ENCODE measurements around the gene ENPP1. TPM values are rescaled to one million over a fixed set of nuclear protein-coding genes. Genes with fewer than 3 reads are reported as not detected.

The ENPP1 gene
- total RNA-seq, 2 experiments from 2014 or later = 0.23 TPM; not detected in 1

DNA sequence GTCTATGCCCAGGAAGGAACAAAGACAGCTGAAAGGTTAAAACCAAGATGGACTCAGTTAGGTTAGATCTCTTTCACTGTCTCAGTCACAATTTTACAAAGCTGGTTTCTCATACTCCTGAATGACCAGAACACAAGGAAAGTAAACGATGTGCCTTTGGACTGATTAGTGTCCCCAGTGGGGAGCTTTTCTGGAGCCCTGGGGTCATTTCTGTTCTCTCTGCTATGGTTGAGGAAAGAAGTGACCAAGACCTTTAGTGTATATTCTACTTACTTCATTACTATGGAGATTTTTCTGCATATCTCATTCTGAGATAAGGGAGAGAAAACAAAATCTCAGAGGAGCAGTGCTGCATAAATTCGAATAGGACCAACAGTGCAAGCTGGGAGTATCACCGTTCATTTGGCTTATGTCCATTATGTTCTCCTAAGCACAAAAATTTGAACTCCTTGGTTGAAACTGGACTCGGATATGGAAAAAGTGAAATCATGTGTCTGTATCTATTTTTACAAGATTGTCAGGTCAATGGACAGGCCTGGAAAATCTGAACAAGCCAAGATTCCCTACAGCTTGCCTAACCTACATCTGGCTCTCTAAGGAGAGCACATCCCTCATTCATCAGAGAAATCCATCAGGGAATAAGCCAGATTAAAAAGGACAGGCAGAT, 34.4 kb upstream of the ENPP1 start:
- POLR2A ChIA-PET = no interaction called here
- H3K4me1 Mint-ChIP-seq = no peaks in the 10 kb centered on the region
- ATAC-seq (ENCODE audit: low read depth) = no peak
- H3K27ac Mint-ChIP-seq = no peak overlapping the region
- no peaks in the 10 kb centered on the region for H3K9me3 Mint-ChIP-seq
- no peaks in the 10 kb centered on the region for H3K36me3 Mint-ChIP-seq
- H3K4me3 Mint-ChIP-seq = no peak overlapping the region
- peaks cover 34% of the 10 kb centered on the region for H3K27me3 Mint-ChIP-seq
- DNase-seq = no peak

DNA sequence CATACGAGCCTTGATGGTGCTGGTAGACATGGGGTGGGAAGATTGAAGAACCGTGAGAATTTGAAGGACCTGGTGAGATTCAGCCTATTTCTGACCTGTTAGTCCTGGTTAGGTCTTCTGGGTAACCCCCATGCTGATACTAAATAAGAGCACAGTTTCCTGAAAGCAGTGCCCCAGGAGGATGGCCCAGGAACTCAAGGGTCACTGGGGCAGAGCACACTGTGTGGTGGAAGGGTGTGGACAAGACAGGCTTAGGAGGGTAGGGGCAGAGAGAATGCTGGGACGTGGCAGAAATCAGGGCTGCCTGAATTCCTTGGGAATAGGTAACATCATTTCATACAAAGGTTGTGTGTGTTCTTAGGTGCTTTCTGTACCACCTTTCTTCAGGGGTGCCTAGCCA, 31.9 kb upstream of the ENPP1 start:
- Mint-ChIP-seq H3K4me3 (no peak overlapping the region), H3K4me1 (no peaks in the 10 kb centered on the region), H3K27me3 (peaks cover 27% of the 10 kb centered on the region), H3K36me3 (no peaks in the 10 kb centered on the region), H3K27ac (no peak overlapping the region), H3K9me3 (no peaks in the 10 kb centered on the region)
- POLR2A ChIA-PET = no interaction called here
- DNase-seq = no peak
- no peak for ATAC-seq (ENCODE audit: low read depth)

- no peak overlapping the region for H3K27ac Mint-ChIP-seq
- no peaks in the 10 kb centered on the region for H3K36me3 Mint-ChIP-seq
- no peak for ATAC-seq (ENCODE audit: low read depth)
- H3K9me3 Mint-ChIP-seq = no peaks in the 10 kb centered on the region
- no peaks in the 10 kb centered on the region for H3K4me1 Mint-ChIP-seq
- peaks cover 23% of the 10 kb centered on the region for H3K27me3 Mint-ChIP-seq
- no peak overlapping the region for H3K4me3 Mint-ChIP-seq
- DNase-seq = no peak
- POLR2A ChIA-PET = no interaction called here
Observed at GRCh38 chr6:131776985-131777384, 30.8 kb upstream of the ENPP1 start.

DNA sequence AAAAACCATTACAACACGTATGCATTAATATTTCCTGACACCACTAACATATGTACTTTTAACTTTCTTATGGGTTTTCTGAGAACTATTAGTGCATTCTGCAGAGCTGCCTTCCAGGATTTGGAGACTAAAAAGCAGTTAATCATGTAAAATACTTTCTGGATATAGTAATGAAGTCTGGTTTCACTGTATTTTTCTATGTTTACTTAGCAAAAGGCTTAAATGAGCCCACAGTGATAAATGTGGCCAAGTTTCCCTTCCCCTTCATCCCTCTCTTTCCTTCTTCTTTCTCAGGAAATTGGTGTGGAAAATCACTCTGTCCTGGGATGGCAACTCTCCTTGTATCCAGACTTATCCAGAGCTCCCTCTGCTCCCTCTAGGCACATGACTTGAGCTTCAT, 29.7 kb upstream of the ENPP1 start:
- H3K9me3 Mint-ChIP-seq = no peaks in the 10 kb centered on the region
- DNase-seq (no peak), ATAC-seq (ENCODE audit: low read depth) (no peak)
- H3K36me3 Mint-ChIP-seq = no peaks in the 10 kb centered on the region
- POLR2A ChIA-PET = no interaction called here
- H3K27ac Mint-ChIP-seq = no peak overlapping the region
- H3K27me3 Mint-ChIP-seq = peaks cover 16% of the 10 kb centered on the region
- no peak overlapping the region for H3K4me3 Mint-ChIP-seq
- no peaks in the 10 kb centered on the region for H3K4me1 Mint-ChIP-seq

GRCh38 chr6:131779304-131779703, 28.5 kb upstream of the ENPP1 start:
- Mint-ChIP-seq H3K9me3 (no peaks in the 10 kb centered on the region), H3K36me3 (no peaks in the 10 kb centered on the region), H3K27ac (no peak overlapping the region), H3K27me3 (peaks cover 10% of the 10 kb centered on the region), H3K4me3 (no peak overlapping the region), H3K4me1 (no peaks in the 10 kb centered on the region)
- ATAC-seq (ENCODE audit: low read depth) (no peak), DNase-seq (no peak)
- POLR2A ChIA-PET = no interaction called here

DNA sequence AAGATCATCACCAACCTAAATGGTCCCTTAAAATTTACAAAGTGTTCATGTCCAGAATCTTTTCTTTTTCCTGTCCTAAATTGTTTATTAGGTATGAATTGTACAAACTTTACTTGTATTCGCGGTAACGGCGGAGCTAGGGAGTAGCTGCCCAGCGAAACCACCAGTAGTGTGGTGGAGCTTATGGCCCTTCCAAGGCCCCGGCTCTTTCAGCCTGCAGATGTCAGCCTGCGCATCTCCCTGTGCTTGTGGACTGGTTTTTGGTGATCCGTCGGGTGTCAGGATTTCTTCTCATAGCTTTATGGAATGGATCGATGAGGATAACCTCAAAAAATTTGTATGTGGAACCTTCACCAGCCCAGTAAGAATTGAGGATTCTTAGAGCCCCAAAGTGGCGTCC, 27.2 kb upstream of the ENPP1 start:
- Mint-ChIP-seq H3K27ac (no peak overlapping the region), H3K36me3 (peaks cover 5% of the 10 kb centered on the region), H3K4me3 (no peak overlapping the region), H3K27me3 (peaks cover 12% of the 10 kb centered on the region), H3K4me1 (no peaks in the 10 kb centered on the region), H3K9me3 (peaks cover 5% of the 10 kb centered on the region)
- ATAC-seq (ENCODE audit: low read depth) (no peak), DNase-seq (no peak)
- POLR2A ChIA-PET = no interaction called here

GRCh38 chr6:131781687-131782086, 26.1 kb upstream of the ENPP1 start:
- Mint-ChIP-seq H3K4me3 (no peak overlapping the region), H3K36me3 (peaks cover 5% of the 10 kb centered on the region), H3K4me1 (peaks cover 3% of the 10 kb centered on the region), H3K9me3 (peaks cover 6% of the 10 kb centered on the region), H3K27ac (no peak overlapping the region), H3K27me3 (peaks cover 10% of the 10 kb centered on the region)
- ATAC-seq (ENCODE audit: low read depth) (no peak), DNase-seq (no peak)
- POLR2A ChIA-PET = no interaction called here

DNA sequence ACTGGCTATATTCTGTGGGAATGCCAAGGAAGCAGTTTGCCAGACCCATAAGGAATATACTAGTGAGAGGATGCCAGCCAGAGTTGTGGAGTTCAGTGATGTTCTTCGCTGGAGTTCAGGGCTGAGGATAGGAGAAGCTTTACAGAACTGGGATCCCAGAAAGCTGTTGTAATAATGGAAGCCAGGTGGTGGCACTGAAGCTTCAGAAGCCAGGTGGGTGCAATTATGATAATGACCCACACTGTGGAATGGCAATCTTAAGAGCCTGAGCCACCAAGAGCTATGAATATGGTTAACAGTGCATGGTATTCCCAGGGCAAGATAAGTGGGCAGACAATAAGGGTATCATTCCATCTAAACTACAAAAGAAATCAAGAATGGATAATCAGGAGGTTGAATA, 25.1 kb upstream of the ENPP1 start:
- Mint-ChIP-seq H3K4me1 (peaks cover 5% of the 10 kb centered on the region), H3K9me3 (peaks cover 6% of the 10 kb centered on the region), H3K27me3 (peaks cover 14% of the 10 kb centered on the region), H3K27ac (no peak overlapping the region), H3K36me3 (peaks cover 5% of the 10 kb centered on the region), H3K4me3 (no peak overlapping the region)
- ATAC-seq (ENCODE audit: low read depth) (no peak), DNase-seq (no peak)
- POLR2A ChIA-PET = no interaction called here

GRCh38 chr6:131784561-131784960, 23.3 kb upstream of the ENPP1 start:
- Mint-ChIP-seq H3K27me3 (peaks cover 14% of the 10 kb centered on the region), H3K36me3 (peaks cover 5% of the 10 kb centered on the region), H3K4me1 (peaks cover 13% of the 10 kb centered on the region), H3K27ac (no peak overlapping the region), H3K4me3 (no peak overlapping the region), H3K9me3 (peaks cover 6% of the 10 kb centered on the region)
- POLR2A ChIA-PET = no interaction called here
- DNase-seq (no peak), ATAC-seq (ENCODE audit: low read depth) (no peak)

DNA sequence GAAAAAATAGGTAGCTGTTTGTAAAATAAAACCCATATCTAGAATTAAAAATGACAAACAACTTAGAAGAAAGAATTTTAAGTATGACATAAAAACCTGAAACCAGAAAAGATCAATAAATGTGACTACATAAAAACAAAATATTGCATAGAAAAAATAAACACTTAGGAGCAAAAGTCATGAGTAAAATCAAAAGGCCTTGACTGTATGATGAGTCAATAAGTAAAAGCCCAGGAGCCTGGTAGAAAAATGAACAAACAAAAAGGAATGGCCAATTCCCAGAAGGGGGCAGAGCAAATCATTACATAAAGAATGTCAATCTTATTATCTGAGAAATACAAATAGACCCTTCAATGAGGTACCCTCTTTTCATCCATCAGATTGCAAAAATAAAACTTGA, 20.7 kb upstream of the ENPP1 start:
- H3K9me3 Mint-ChIP-seq = peaks cover 6% of the 10 kb centered on the region
- peaks cover 5% of the 10 kb centered on the region for H3K36me3 Mint-ChIP-seq
- no peak overlapping the region for H3K4me3 Mint-ChIP-seq
- no peak for DNase-seq
- POLR2A ChIA-PET = no interaction called here
- no peak overlapping the region for H3K27ac Mint-ChIP-seq
- peaks cover 13% of the 10 kb centered on the region for H3K4me1 Mint-ChIP-seq
- no peak for ATAC-seq (ENCODE audit: low read depth)
- peaks cover 12% of the 10 kb centered on the region for H3K27me3 Mint-ChIP-seq

- no peak overlapping the region for H3K27ac Mint-ChIP-seq
- no peak overlapping the region for H3K4me3 Mint-ChIP-seq
- H3K36me3 Mint-ChIP-seq = peaks cover 5% of the 10 kb centered on the region
- peaks cover 12% of the 10 kb centered on the region for H3K27me3 Mint-ChIP-seq
- ATAC-seq (ENCODE audit: low read depth) (no peak), DNase-seq (no peak)
- H3K4me1 Mint-ChIP-seq = peaks cover 13% of the 10 kb centered on the region
- H3K9me3 Mint-ChIP-seq = peaks cover 6% of the 10 kb centered on the region
- POLR2A ChIA-PET = no interaction called here
Observed at GRCh38 chr6:131787766-131788712, 19.8 kb upstream of the ENPP1 start.

GRCh38 chr6:131789219-131789618, 18.6 kb upstream of the ENPP1 start:
- DNase-seq = no peak
- H3K27me3 Mint-ChIP-seq = peaks cover 16% of the 10 kb centered on the region
- H3K4me3 Mint-ChIP-seq = peak overlapping the region; percentile 26
- H3K9me3 Mint-ChIP-seq = peaks cover 6% of the 10 kb centered on the region
- peaks cover 13% of the 10 kb centered on the region for H3K4me1 Mint-ChIP-seq
- peak overlapping the region; percentile 61 for H3K27ac Mint-ChIP-seq
- H3K36me3 Mint-ChIP-seq = peaks cover 5% of the 10 kb centered on the region
- POLR2A ChIA-PET = no interaction called here
- peak; percentile 78 for ATAC-seq (ENCODE audit: low read depth)

DNA sequence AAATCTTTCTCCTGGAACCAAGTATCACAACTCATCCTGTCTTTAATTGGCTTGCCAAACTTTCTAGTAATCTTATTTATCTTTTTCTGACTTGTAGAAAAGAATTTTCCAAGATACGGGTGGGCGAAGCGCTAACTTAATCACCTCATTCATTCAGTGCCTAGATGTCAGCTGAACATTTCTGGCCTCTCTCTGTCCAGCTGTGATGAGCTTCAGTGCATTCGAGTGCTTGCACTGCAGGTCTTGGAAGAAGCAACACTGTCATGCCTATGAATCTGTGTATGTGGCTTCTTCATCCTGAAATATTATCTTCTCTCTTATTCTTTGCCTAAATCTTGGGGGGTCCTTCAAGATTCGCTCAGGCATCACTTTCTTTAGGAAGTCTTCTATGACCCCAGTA, 16.3 kb upstream of the ENPP1 start:
- DNase-seq (no peak), ATAC-seq (ENCODE audit: low read depth) (no peak)
- Mint-ChIP-seq H3K4me3 (no peak overlapping the region), H3K9me3 (no peaks in the 10 kb centered on the region), H3K27ac (no peak overlapping the region), H3K36me3 (peaks cover 2% of the 10 kb centered on the region), H3K4me1 (peaks cover 10% of the 10 kb centered on the region), H3K27me3 (peaks cover 9% of the 10 kb centered on the region)
- POLR2A ChIA-PET = no interaction called here

DNA sequence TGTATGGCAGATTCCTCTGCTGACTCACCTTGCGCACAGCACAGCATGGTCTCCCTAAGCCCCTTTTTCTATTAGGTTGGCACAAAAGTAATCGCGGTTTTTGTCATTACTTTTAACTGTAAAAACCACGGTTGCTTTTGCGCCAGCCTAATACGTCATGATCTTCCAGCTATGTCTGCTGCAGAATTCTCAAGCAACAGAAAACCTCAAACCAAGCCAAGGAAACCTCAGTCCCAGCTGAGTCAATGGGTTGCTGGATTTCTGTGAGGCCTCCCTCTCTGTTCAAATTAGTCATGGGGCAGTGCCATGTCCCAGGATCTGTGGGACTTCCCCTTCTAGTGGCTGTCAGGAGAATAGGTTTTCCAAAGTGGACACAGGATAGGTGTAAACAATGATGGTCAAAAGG, 15.7 kb upstream of the ENPP1 start:
- DNase-seq (no peak), ATAC-seq (ENCODE audit: low read depth) (no peak)
- peaks cover 6% of the 10 kb centered on the region for H3K27me3 Mint-ChIP-seq
- peaks cover 2% of the 10 kb centered on the region for H3K36me3 Mint-ChIP-seq
- no peak overlapping the region for H3K4me3 Mint-ChIP-seq
- POLR2A ChIA-PET = no interaction called here
- H3K27ac Mint-ChIP-seq = no peak overlapping the region
- no peaks in the 10 kb centered on the region for H3K9me3 Mint-ChIP-seq
- peaks cover 10% of the 10 kb centered on the region for H3K4me1 Mint-ChIP-seq
